GM12874 (cell line): ENCODE results near the gene DCLK3.

ENCODE experiments used
- CTCF ChIP-seq: IDR thresholded peaks from 2 replicates; pipeline ENCODE4 v1.5.1; 2011; ENCODE audit warnings: low read depth, mild to moderate bottlenecking, control low read depth, low read length, moderate library complexity; ENCODE audit not compliant: insufficient read depth

DCLK3 gene

GRCh38 chr3:36763850-36764703 lies at the start of gene DCLK3:
TSS of gene DCLK3 (minus strand) at chr3:36764553. CDS start at chr3:36764263, 290 bp downstream.
- no peak for TF ChIP-seq CTCF

GRCh38 chr3:36813305-36813704 lies 49.0 kb upstream of the DCLK3 start:
- no peak for TF ChIP-seq CTCF

- TF ChIP-seq CTCF: no peak
Measured at GRCh38 chr3:36812240-36812639, 47.9 kb upstream of the DCLK3 start.

GRCh38 chr3:36811768-36812167 lies 47.4 kb upstream of the DCLK3 start:
- no peak for TF ChIP-seq CTCF

GRCh38 chr3:36804295-36805055 lies 40.1 kb upstream of the DCLK3 start:
- no peak for TF ChIP-seq CTCF

GRCh38 chr3:36803091-36803791 lies 38.9 kb upstream of the DCLK3 start:
- no peak for TF ChIP-seq CTCF
